A549 treated with ZK216348 at 1 μM for 4 hours (cell line): ENCODE data around the gene FLVCR1. TPM values are rescaled to one million over a fixed set of nuclear protein-coding genes. Genes with fewer than 3 reads are reported as not detected.

ENCODE experiments used
- total RNA-seq: library from RNA; stranded (reverse); fragments of 200-300 nt; extraction: Qiagen RNA extraction; gene quantifications from 5 replicates; pipeline ENCODE4 v1.2.3, GENCODE V29; 2022; ENCODE audit warnings: low read depth

The FLVCR1 gene
- total RNA-seq, result 10.3 to 20.8 TPM (median 15.3 TPM) in 5 replicates

DNA sequence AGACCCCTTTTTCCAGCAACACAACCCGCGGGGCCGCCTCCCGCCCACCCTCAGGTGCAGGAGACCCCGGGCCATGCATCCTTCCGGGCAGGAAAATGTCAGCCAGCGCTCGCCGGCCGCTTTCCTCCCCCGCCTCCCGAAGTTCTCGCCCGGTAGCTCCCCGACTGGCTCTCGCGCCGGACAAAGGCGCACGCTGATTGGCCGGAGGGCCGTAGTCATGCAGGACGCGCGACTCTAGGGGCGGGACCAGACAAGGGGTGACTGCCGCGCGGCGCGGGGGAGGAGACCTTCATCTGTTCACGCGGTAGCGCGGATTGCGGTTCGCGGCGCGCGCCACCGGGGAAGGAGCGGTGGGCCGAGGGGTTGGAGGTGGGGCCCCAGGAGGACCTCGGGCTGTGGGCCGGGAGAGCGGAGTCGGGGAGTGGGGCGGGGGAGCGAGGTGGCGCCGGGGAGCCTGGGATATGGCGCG lies at the start of gene FLVCR1:
TSS of gene FLVCR1 (plus strand) at position 284 of the 469 bp plus-strand sequence. CDS start at position 462, 178 bp downstream.

DNA sequence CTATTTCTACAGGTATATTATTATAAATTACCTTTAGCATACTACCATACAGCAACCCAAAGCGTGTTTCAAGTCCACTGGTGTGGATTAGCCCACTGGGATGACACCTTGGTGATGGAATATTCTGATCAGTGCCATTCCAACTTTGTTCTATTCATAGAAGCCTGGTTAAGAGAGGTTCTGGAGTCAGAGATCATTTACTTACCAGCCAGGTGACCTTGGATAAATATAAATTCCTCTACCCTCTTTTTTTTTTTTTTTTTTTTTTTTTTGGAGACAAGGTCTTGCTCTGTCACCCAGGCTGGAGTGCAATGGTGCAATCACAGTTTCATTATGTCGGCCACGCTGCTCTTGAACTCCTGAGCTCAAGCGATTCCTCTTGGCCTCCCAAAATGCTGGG lies 10.5 kb upstream of the FLVCR1 start, which contains the start of gene SPATA45:
TSS of gene SPATA45 (minus strand) at position 101 of the 400 bp plus-strand sequence. CDS start 11,500 bp downstream, outside the sequence.

Other genes starting within 250 kb of the FLVCR1 start
- gene ATF3, start 249.5 kb upstream of the FLVCR1 start, total RNA-seq, result 28.6 to 53.8 TPM (median 38.1 TPM) in 5 replicates
- gene BATF3, start 158.4 kb upstream of the FLVCR1 start, total RNA-seq, result 23.1 to 38.2 TPM (median 34.8 TPM) in 5 replicates
- 25.7 to 38.3 TPM (median 31.7 TPM) in 5 replicates for gene NSL1, start 66.5 kb upstream of the FLVCR1 start, total RNA-seq
- 8.6 to 22.6 TPM (median 11.4 TPM) in 5 replicates for gene TATDN3, start 66.4 kb upstream of the FLVCR1 start, total RNA-seq
- not detected in 5 replicates for gene SPATA45, start 10.6 kb upstream of the FLVCR1 start, total RNA-seq
- 2.8 to 3.9 TPM (median 3.7 TPM) in 5 replicates for gene VASH2, start 92.3 kb downstream of the FLVCR1 start, total RNA-seq
- gene ANGEL2, start 157.6 kb downstream of the FLVCR1 start, total RNA-seq, result 14.8 to 19.8 TPM (median 18.0 TPM) in 5 replicates
- gene RPS6KC1, start 193.0 kb downstream of the FLVCR1 start, total RNA-seq, result 8.8 to 14.6 TPM (median 11.1 TPM) in 5 replicates